Measurements from ENCODE around the gene EGR2. TPM values are rescaled to one million over a fixed set of nuclear protein-coding genes. Genes with fewer than 3 reads are reported as not detected.

EGR2 gene
- total and polyA plus RNA-seq, 2 donors (not counting 3 experiments of a cell fraction or from before 2014, with no cell fraction given): 0.46 to 0.47 TPM

DNA sequence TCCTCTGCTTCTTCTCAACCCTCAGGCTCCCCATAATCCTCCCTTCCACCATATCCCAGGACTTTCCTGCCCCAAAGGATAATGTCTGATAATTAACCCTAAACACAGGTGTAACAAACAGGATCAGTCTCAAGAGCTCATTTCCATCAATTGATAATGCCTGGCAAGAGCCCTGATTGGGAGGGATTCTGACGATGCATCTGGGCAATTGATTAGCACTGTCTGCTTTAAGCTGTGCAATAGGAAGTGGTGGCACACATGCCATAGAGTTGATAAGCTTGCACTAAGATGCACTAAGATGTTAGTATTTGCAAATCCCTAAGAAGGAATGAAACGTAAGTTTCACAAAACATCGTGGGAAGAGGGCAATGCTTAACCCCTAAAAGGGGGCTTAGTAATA, 27.4 kb upstream of the EGR2 start:
- no peaks in the 10 kb centered on the region for H3K4me1 ChIP-seq (ENCODE audit: control insufficient read depth, extremely low read depth, insufficient read depth, low read length)
- H3K27me3 ChIP-seq (ENCODE audit: control insufficient read depth in 2 of 2, insufficient read depth in 2 of 2, low read length in 2 of 2): peaks cover 0 to 2% of the 10 kb centered on the region in 2 experiments
- POLR2A ChIA-PET: no interaction called here
- FAIRE-seq: no peak
- CTCF ChIA-PET: interaction anchor here (0.6 to 1.5 kb wide), 2 partner anchors 26 to 579 kb away, joined by 3 to 9 read pairs; no protein-coding TSS in a partner anchor
- no peak overlapping the region for H3K4me2 ChIP-seq (ENCODE audit: insufficient read depth, low read length)
- no peaks in the 10 kb centered on the region for H3K79me2 ChIP-seq (ENCODE audit: control insufficient read depth, insufficient read depth, low read length)
- intact Hi-C loops (cut with micrococcal nuclease) (no loop called here), dilution Hi-C loops (cut with MboI; ENCODE audit: extremely low pct_ligation_motif_present, low sequenced_read_pairs) (no loop called here)
- no peak overlapping the region for H2AFZ ChIP-seq (ENCODE audit: low read depth, low read length)
- H4K20me1 ChIP-seq (replicated peaks; ENCODE audit: control insufficient read depth, extremely low read depth, insufficient read depth, low read length): no peaks in the 10 kb centered on the region
- no peak overlapping the region for H3K9ac ChIP-seq (replicated peaks; ENCODE audit: extremely low read depth, insufficient read depth, low read length)
- H3K27ac ChIP-seq (ENCODE audit: insufficient read depth, low read depth, low read length): no peak overlapping the region
- H3K36me3 ChIP-seq (ENCODE audit: control insufficient read depth in 2 of 2, extremely low read depth in 1 of 2, insufficient read depth in 2 of 2, low read length in 2 of 2): no peaks in the 10 kb centered on the region
- no TSS peak for BruUV-seq (replicated peaks)
- no peaks in the 10 kb centered on the region for H3K9me3 ChIP-seq (replicated peaks; ENCODE audit: control insufficient read depth, insufficient read depth, low read length)
- no peak overlapping the region for H3K4me3 ChIP-seq (replicated peaks in 1 of 3; ENCODE audit: insufficient read depth in 1 of 3, low read depth in 1 of 3, low read length in 3 of 3)
- no peaks in the 10 kb centered on the region for H3K9me1 ChIP-seq (replicated peaks; ENCODE audit: control insufficient read depth, extremely low read depth, insufficient read depth, low read length)
- DNase-seq (ENCODE audit: low read depth, low spot score): no peak
- no peak for TF ChIP-seq POLR2A (IDR thresholded peaks at IDR 0.05; ENCODE audit: low read depth, low read length)
- TF ChIP-seq POLR2AphosphoS5 (IDR thresholded peaks at IDR 0.05; ENCODE audit: insufficient read depth, low read depth, low read length): no peak
- no peak for TF ChIP-seq MYC (IDR thresholded peaks at IDR 0.05; ENCODE audit: low read depth, low read length)
- no peak for TF ChIP-seq EZH2 (IDR thresholded peaks at IDR 0.05; ENCODE audit: borderline replicate concordance, low read depth, low read length, severe bottlenecking)
- TF ChIP-seq GATA2 (IDR thresholded peaks at IDR 0.05; ENCODE audit: insufficient read depth, insufficient read length, low read depth, low read length): no peak
- no peak for TF ChIP-seq JUN (IDR thresholded peaks at IDR 0.05; ENCODE audit: borderline replicate concordance, insufficient read depth, insufficient read length, low read depth)
- TF ChIP-seq MAX (IDR thresholded peaks at IDR 0.05; ENCODE audit: insufficient read depth, insufficient read length): no peak
- TF ChIP-seq FOS (IDR thresholded peaks at IDR 0.05; ENCODE audit: borderline replicate concordance, insufficient read depth, low read length): no peak
- TF ChIP-seq, protein P1, sequence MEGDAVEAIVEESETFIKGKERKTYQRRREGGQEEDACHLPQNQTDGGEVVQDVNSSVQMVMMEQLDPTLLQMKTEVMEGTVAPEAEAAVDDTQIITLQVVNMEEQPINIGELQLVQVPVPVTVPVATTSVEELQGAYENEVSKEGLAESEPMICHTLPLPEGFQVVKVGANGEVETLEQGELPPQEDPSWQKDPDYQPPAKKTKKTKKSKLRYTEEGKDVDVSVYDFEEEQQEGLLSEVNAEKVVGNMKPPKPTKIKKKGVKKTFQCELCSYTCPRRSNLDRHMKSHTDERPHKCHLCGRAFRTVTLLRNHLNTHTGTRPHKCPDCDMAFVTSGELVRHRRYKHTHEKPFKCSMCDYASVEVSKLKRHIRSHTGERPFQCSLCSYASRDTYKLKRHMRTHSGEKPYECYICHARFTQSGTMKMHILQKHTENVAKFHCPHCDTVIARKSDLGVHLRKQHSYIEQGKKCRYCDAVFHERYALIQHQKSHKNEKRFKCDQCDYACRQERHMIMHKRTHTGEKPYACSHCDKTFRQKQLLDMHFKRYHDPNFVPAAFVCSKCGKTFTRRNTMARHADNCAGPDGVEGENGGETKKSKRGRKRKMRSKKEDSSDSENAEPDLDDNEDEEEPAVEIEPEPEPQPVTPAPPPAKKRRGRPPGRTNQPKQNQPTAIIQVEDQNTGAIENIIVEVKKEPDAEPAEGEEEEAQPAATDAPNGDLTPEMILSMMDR (IDR thresholded peaks at IDR 0.05; ENCODE audit: extremely low read depth in 1 of 2, insufficient read depth in 1 of 2, low read depth in 1 of 2, low read length in 2 of 2): no peak
